K562 treated with DMSO at 1 percent for 48 hours (cell line): ENCODE results near the gene GORASP1. TPM values are rescaled to one million over a fixed set of nuclear protein-coding genes. Genes with fewer than 3 reads are reported as not detected.

Source experiments
- total RNA-seq: library from RNA; unstranded; fragments of 300-600 nt; gene quantifications from 2 replicates; pipeline ENCODE4 v1.2.3, GENCODE V29; 2022; ENCODE audit warnings: low replicate concordance; ENCODE audit errors: extremely low read depth

Gene GORASP1
- total RNA-seq: not detected in 2 replicates

DNA sequence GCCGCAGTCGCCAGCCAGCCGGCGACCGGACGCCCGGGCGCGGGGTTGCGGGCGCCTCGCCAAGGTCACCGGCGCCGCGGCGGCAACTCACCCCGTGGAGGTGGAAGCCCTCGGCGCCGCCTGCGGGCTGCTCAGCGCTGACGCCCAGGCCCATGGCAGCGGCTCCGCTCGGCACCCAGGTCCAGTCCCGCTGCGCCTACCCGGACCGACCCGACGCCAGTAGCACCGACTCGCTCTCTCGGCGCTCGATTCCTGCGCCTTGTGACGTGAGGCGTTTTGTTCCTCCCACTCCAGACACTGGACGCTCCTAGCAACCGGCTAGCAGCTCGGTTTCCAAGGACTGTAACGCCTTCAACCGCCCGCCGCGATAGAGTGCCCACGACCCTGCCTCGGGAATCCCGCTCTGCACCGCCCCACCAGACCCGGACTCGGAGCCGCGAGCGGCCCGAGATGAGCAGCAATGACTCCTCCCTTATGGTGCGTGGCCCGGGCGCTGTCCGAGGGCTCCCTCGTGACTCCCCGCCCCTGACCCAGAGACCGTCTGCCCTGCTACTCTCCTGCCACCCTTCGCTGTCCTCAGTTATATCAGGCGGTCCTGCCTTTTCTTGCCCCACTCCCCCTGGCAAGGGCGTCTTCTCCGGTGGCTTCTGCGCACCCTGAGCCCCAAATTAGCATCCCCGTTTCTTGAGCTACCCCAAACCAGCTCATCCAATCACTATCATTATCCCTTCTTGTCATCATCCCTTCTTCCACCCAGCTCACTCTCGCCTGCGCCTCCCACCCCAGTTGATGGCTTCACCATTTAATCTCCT, at the start of gene GORASP1, which contains the start of gene TTC21A:
Gene GORASP1, minus strand, starts transcription at position 240 of the 812 bp plus-strand sequence. Its CDS starts 86 bp downstream, at position 154.
Gene TTC21A, plus strand, starts transcription at position 293 of the 812 bp plus-strand sequence. Its CDS starts 158 bp downstream, at position 451.

DNA sequence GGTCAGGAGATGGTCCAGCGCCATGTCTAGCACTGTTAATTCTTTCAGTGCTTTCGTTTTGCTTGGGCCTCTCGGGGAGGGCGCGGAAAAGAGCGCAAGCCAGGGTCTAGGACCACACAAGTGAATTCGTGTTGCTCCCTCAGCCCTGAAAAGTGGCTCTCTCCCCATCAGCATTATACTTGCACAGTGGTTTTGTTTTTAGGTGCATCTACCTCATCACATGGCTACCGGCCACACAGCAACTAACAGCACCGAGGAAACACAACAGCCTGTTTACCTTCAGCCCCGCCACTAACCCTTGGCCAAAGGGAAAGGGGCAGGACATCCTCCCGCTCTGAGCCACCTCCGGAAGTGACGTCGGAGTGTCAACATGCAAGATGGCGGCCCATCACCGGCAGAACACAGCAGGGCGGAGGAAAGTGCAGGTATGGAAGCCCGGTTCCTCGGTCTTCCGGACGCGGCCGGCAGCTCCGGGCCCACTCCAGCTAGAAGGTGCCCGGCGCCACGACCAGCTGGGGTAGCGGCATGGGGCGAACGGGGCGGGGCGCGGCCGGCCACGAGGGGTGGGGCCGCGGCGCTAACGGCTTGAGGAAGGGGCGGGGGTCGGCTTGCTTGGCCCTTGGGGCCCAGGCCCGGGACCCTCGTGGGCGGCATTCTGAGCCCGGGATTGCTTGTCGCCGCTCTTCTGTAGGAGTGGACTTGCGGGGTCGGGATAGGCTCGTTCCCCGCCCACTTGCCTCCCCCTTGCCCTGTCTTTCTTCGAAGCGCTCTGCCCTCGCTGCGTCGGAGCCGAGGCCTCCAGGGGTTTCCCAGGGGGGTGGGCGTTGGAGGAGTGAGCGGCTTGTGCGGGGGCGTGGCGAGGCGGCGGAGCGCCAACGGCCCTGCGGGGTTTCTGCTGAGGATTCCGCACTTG, 55.5 kb downstream of the GORASP1 start, which contains the start of the genes SCN11A and WDR48:
Gene SCN11A, minus strand, starts transcription at position 296 of the 913 bp plus-strand sequence. CDS start 101,582 bp downstream, outside the sequence.
Gene WDR48, plus strand, starts transcription at position 368 of the 913 bp plus-strand sequence. Its CDS starts 10 bp downstream, at position 378.

Other genes starting within 250 kb of the GORASP1 start
- not detected in 2 replicates for gene SCN11A, start 55.7 kb downstream of the GORASP1 start, total RNA-seq
- gene WDR48, start 55.6 kb downstream of the GORASP1 start, total RNA-seq: not detected in 2 replicates
- gene TTC21A, start 53 bp upstream of the GORASP1 start, total RNA-seq: not detected in 2 replicates
- gene CSRNP1, start 46.0 kb upstream of the GORASP1 start, total RNA-seq: 157 TPM in 1 of 2 replicates, not detected in the other
- gene XIRP1, start 85.0 kb upstream of the GORASP1 start, total RNA-seq: not detected in 2 replicates
- gene CX3CR1, start 172.4 kb upstream of the GORASP1 start, total RNA-seq: not detected in 2 replicates
- gene CCR8, start 222.1 kb upstream of the GORASP1 start, total RNA-seq: not detected in 2 replicates